ENCODE measurements around the gene DXO.
"Not testable (repeated sequence)": the region's sequence is repeated elsewhere in the genome, so short reads cannot be mapped to it uniquely, and the experiment has no call there.

The DXO gene

GRCh38 chr6:31971993-31972708 lies at the start of gene DXO:
TSS of gene DXO (minus strand) at chr6:31972138. CDS start at chr6:31971675, 463 bp downstream.
- DNase-seq, result peak; percentile 96

- not testable (repeated sequence) for DNase-seq
Measured at GRCh38 chr6:32014547-32014946, 42.6 kb upstream of the DXO start, which contains the start of gene C4B. TSS of gene C4B (plus strand) at chr6:32014795. CDS start at chr6:32014846, 51 bp downstream.

- not testable (repeated sequence) for DNase-seq
Measured at GRCh38 chr6:32013738-32014137, 41.8 kb upstream of the DXO start.

DNA sequence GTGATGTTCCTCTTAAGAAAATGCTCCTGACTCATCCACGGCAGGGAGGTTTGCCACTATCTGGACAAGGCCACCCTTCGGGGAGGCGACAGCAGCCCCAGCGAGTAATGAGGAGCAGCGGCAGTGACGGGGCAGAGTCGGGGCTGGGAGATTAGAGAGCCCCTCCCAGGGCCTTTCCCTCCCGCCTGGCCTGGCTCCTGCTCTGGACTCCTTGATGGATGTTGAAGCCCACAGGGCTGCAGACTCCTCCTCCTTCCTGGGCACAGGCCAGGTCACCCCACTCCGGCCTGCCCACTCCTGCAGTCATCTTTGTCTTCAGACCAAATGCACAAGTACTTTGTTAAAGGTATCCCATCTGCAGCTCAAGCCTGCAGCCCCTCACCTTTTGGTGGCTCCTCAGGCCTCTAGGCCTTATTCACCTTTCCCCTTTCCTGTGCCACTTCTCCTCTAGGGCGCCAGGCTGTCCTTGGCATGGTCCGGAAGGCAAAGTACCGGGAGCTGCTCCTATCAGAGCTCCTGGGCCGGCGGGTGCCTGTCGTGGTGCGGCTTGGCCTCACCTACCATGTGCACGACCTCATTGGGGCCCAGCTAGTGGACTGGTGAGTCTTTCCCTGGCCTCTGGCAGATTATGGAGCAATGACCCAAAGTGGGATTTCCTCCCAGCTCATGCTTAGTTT lies 41.1 kb upstream of the DXO start:
- DNase-seq, result not testable (repeated sequence)

DNA sequence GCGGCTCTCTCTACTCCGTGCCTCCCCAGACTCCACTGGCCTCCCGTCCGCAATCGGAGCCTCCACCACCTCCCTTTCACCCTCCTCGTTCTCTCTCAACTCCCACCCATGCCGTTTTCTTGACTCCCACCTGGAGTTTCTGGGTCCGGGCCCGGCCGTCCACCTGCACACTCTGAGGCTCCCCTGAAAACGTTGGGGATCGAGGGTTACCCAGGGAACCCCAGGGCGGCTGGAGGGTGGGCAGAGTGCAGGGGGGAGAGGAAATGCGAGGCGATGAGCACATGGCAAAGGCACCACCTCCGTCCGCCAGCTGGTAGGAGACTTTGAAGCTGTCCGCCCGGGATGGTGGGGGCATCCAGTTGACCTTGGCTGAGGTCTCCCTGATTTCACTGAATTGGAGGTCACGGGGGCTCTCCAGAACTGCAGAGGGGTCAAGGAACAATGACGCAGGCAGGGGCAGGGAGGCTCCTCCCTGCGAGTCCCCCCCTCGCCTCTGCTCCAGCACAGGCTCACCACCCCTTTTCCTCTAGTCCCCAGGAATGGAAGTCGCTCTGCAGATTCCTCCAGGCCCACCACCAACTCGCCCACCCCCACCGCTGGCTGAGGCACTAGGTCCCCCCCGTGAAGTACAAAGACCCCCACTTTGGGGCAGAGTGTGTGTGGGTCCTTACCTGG lies 39.1 kb upstream of the DXO start:
- not testable (repeated sequence) for DNase-seq

GRCh38 chr6:32009537-32009936 lies 37.6 kb upstream of the DXO start:
- not testable (repeated sequence) for DNase-seq

DNA sequence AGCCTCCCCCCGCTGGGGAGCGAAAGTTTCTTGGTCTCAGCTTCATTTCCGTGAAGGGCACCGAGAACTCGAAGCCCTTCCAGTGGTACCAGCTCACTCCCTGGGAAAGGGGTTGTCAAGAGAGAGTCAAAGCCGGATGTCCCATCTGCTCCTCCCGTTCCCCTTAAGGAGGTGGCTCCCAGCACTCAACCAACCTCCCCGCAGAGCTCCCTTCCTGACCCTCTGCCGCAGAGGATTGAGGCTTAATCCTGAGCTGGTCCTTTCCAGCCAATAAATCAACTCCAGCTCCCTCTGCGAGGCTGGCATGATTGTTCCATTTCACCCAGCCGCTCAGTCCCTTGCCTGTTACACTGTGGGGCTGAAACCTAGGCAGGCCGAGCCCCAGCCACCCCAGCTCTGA lies 36.7 kb upstream of the DXO start:
- DNase-seq, result not testable (repeated sequence)

DNA sequence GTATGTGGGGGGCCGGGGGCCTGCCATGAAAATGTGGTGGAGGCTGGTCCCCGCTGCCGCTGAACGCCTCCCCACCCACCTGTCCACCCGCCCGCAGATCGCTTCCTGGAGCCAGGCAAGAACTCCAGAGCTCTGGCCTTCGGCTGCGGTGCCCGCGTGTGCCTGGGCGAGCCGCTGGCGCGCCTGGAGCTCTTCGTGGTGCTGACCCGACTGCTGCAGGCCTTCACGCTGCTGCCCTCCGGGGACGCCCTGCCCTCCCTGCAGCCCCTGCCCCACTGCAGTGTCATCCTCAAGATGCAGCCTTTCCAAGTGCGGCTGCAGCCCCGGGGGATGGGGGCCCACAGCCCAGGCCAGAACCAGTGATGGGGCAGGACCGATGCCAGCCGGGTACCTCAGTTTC lies 36.1 kb upstream of the DXO start:
- DNase-seq, result not testable (repeated sequence)

GRCh38 chr6:32007086-32007485 lies 35.1 kb upstream of the DXO start:
- not testable (repeated sequence) for DNase-seq

GRCh38 chr6:32005991-32006529 lies 34.1 kb upstream of the DXO start:
- not testable (repeated sequence) for DNase-seq

- DNase-seq, result not testable (repeated sequence)
Measured at GRCh38 chr6:32005538-32005880, 33.6 kb upstream of the DXO start.

DNA sequence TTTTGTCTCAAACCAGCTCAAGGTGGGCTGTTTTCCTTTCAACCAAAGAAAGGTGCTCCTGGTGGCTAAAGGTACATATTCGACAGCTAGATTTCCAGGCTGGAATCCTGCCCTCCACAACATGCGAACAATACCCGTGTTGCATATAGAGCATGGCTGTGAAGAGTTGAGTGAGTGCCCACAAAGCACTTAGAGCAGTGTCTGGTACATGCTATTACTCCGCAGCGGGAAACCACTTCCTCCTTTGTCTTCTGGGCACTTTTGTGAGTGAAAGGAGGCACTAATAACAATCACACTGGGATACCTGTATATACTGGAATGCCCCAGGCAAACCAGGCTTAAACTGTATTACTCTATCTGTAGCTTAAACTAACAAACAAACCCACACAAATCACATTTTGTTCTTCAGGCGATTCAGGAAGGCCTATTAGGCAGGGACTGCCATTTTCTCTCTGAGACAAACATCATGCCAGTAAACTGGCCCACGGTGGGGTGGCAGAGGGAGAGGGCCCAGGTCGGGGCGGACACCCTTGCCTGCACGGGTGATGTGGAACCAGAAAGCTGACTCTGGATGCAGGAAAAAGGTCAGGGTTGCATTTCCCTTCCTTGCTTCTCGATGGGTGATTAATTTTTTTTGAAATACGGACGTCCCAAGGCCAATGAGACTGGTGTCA lies 33.1 kb upstream of the DXO start:
- not testable (repeated sequence) for DNase-seq

- DNase-seq, result not testable (repeated sequence)
Measured at GRCh38 chr6:32004393-32004792, 32.5 kb upstream of the DXO start.

DNA sequence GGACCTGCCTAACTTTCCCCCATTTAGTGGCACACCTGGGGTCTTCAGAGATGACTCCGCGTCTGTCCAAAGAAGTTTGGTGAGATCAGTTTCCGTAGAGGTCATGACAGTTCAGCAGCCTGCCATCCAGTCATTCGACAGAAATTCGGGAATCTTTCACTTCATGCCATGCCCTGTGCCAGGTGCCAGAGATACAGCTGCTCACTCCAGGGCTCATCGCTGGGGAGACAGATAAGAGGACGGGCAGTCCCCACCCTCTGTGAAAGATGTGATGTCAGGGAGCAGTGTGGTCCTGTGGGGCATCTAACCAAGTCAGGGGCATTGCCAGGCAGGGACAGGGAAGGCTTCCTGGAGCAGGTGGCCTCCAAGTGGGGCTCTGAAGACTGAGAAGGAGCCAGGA lies 31.4 kb upstream of the DXO start:
- not testable (repeated sequence) for DNase-seq

DNA sequence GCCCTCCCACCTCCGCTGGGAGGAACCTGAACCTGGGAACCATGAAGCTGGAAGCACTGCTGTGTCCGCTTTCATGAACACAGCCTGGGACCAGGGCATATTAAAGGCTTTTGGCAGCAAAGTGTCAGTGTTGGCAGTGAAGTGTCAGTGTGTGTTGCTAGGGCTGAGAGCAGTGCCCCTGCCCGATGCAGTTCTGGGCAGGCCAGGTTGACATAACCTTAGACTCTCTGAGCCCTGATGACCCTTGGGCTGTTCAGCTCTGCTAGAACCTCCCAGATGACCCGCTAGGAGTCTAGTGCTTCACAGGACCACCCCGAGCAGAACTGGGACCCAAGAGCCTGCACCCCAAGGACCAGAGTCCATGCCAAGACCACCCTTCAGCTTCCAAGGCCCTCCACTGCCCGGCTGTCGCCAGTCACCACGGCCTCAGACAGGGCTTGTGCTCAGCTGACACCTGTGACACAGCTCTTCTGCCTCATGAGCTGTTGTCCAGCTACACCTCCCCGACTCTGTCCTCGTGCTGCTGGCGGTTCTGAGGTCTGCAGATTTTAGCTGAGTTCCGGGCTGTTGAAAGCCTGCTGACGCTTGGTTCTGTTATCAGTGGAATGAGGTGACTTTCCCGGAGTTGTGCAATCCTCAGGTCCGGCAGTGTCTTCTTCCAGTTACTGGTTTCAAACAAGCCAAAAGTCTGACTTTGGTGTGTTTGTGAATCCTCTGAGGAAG lies 30.8 kb upstream of the DXO start:
- not testable (repeated sequence) for DNase-seq

DNA sequence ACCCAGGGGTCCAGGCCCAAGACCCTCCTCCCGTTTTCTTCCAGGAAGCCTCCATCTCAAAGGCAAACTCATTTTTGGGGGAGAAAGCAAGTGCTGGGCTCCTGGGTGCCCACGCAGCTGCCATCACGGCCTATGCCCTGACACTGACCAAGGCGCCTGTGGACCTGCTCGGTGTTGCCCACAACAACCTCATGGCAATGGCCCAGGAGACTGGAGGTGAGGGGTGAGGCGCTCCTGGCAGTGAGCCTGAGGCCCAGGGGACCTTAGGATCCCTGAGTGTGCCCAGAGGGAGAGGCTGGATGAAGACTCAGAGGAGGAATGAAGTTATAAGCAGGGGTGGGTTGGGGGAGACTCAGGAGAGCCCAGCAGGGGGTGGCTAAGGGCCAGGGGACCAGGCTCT lies 24.4 kb upstream of the DXO start:
- DNase-seq, result not testable (repeated sequence)

DNA sequence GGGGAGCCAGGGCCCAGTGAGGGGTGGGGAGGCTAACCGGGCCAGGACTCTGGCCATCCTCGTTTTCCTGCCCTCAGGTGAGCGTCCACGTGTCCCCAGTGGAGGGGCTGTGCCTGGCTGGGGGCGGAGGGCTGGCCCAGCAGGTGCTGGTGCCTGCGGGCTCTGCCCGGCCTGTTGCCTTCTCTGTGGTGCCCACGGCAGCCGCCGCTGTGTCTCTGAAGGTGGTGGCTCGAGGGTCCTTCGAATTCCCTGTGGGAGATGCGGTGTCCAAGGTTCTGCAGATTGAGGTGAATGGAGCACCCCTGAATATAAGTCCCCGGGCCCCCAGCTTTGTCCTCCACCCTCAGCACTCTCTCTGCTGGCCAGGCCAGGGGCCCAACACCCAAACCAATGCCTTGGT lies 22.5 kb upstream of the DXO start:
- not testable (repeated sequence) for DNase-seq

DNA sequence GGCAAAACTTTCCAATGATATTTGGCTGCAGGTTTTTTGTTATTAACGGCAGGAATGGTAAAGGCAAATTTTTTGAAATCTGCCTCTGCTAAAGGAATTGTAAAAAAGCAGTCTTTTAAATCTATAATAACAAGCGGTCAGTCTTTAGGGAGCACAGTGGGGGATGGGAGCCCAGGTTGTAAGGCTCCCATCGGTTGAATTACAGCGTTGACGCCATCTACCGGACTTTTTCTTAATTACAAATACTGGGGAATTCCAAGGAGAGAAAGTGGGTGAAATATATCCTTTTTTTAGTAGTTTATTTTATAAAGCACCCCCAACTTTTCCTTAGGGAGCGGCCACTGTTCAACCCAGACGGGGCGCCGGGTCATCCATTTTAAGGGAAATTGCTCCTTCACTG lies 17.4 kb upstream of the DXO start:
- not testable (repeated sequence) for DNase-seq

DNA sequence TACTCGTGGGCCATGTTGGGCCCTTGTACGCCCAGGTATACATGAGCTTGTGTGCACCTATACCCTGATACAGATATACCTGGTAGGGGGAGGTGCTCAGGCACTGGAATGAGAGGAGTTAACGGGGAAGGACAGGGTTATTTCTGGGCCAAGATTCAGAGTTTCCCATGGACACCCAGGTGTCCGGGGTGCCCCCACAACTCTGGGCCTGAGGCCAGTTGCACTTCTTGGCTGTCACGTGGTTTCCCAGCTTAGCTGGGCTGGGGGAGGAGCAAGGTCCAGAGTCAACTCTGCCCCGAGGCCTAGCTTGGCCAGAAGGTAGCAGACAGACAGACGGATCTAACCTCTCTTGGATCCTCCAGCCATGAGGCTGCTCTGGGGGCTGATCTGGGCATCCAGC lies 9.8 kb upstream of the DXO start, which contains the start of gene C4A:
Gene C4A, plus strand, starts transcription at position 314 of the 400 bp plus-strand sequence. Its CDS starts 51 bp downstream, at position 365.
- not testable (repeated sequence) for DNase-seq

GRCh38 chr6:31980998-31981397 lies 9.1 kb upstream of the DXO start:
- not testable (repeated sequence) for DNase-seq

- DNase-seq, result not testable (repeated sequence)
Measured at GRCh38 chr6:31980195-31980876, 8.4 kb upstream of the DXO start.

Data from CD4-positive, alpha-beta T cell treated with Interleukin-6 for 4 hours (primary cell).